GM19035 (cell line): Measurements from ENCODE around the gene PTH2.

Experiments used
- ATAC-seq: cut with Tn5 transposase; IDR thresholded peaks from one replicate; pipeline ENCODE4 v1.9.1; 2021; ENCODE audit not compliant: unreplicated experiment

PTH2 gene

GRCh38 chr19:49415102-49415809 is 8.0 kb downstream of the PTH2 start:
- ATAC-seq, result no peak

- no peak for ATAC-seq
Measured at GRCh38 chr19:49414256-49414655, 9.0 kb downstream of the PTH2 start.

- no peak for ATAC-seq
Measured at GRCh38 chr19:49413348-49413747, 9.9 kb downstream of the PTH2 start.

GRCh38 chr19:49411681-49412326 is 11.4 kb downstream of the PTH2 start:
- no peak for ATAC-seq

- ATAC-seq, result no peak
Measured at GRCh38 chr19:49409441-49410029, 13.7 kb downstream of the PTH2 start.

- no peak for ATAC-seq
Measured at GRCh38 chr19:49408816-49409440, 14.3 kb downstream of the PTH2 start.

GRCh38 chr19:49407482-49408015 is 15.7 kb downstream of the PTH2 start:
- no peak for ATAC-seq

- no peak for ATAC-seq
Measured at GRCh38 chr19:49407079-49407478, 16.2 kb downstream of the PTH2 start.

- no peak for ATAC-seq
Measured at GRCh38 chr19:49403404-49404187, 19.6 kb downstream of the PTH2 start.

GRCh38 chr19:49400029-49400428 is 23.2 kb downstream of the PTH2 start:
- ATAC-seq, result no peak

GRCh38 chr19:49398931-49399330 is 24.3 kb downstream of the PTH2 start:
- ATAC-seq, result no peak

- ATAC-seq, result no peak
Measured at GRCh38 chr19:49398001-49398615, 25.1 kb downstream of the PTH2 start.

GRCh38 chr19:49396738-49397505 is 26.3 kb downstream of the PTH2 start:
- no peak for ATAC-seq

GRCh38 chr19:49395581-49396407 is 27.4 kb downstream of the PTH2 start:
- ATAC-seq, result no peak

GRCh38 chr19:49393881-49394280 is 29.4 kb downstream of the PTH2 start:
- no peak for ATAC-seq

GRCh38 chr19:49391581-49392399 is 31.5 kb downstream of the PTH2 start:
- ATAC-seq, result no peak

GRCh38 chr19:49390929-49391359 is 32.3 kb downstream of the PTH2 start:
- no peak for ATAC-seq
